Loucy (cell line): ENCODE results near the gene PDE8A.

ENCODE experiments used
- H2AFZ ChIP-seq: fragments of 200-600 bp; sonication (generic); 2 replicates; pipeline ENCODE4 v1.6.0; 2016; ENCODE audit warnings: antibody characterized with exemption, mild to moderate bottlenecking, low read length, moderate library complexity
- H3F3A ChIP-seq: fragments of 200-600 bp; 2 replicates; pipeline ENCODE4 v1.6.0; 2016; ENCODE audit warnings: antibody characterized with exemption, low read depth, mild to moderate bottlenecking
- H3K27me3 ChIP-seq: fragments of 200-600 bp; sonication (generic); 2 replicates; pipeline ENCODE4 v1.6.1; 2014; ENCODE audit warnings: low read length, mild to moderate bottlenecking; ENCODE audit not compliant: insufficient read depth, poor library complexity, severe bottlenecking
- H3K36me3 ChIP-seq: fragments of 200-600 bp; sonication (generic); 2 replicates; pipeline ENCODE4 v1.6.1; 2016; ENCODE audit warnings: low read length; ENCODE audit not compliant: insufficient read depth
- H3K4me1 ChIP-seq: fragments of 200-600 bp; sonication (generic); 2 replicates; pipeline ENCODE4 v1.5.1; 2014; ENCODE audit warnings: low read length, mild to moderate bottlenecking; ENCODE audit not compliant: insufficient read depth, poor library complexity, severe bottlenecking
- H3K4me2 ChIP-seq: fragments of 200-600 bp; sonication (generic); 2 replicates; pipeline ENCODE4 v1.6.0; 2014; ENCODE audit warnings: antibody characterized with exemption, low read length, low read depth, mild to moderate bottlenecking; ENCODE audit not compliant: poor library complexity, severe bottlenecking
- H3K4me3 ChIP-seq: fragments of 200-600 bp; sonication (generic); 2 replicates; pipeline ENCODE4 v1.5.1; 2014; ENCODE audit warnings: low read length, mild to moderate bottlenecking, mixed read lengths; ENCODE audit not compliant: poor library complexity, severe bottlenecking
- H3K79me2 ChIP-seq: fragments of 200-600 bp; sonication (generic); 2 replicates; pipeline ENCODE4 v1.6.1; 2014; ENCODE audit warnings: low read length; ENCODE audit not compliant: insufficient read depth
- H3K9ac ChIP-seq: fragments of 200-600 bp; sonication (generic); 2 replicates; pipeline ENCODE4 v1.6.0; 2014; ENCODE audit warnings: mild to moderate bottlenecking, low read depth, low read length, moderate library complexity; ENCODE audit not compliant: poor library complexity, severe bottlenecking
- H3K9me2 ChIP-seq: fragments of 200-600 bp; sonication (generic); replicated peaks from 2 replicates; pipeline ENCODE4 v1.6.1; 2016; ENCODE audit warnings: low read depth, low read length, mixed read lengths
- H3K9me3 ChIP-seq: fragments of 200-600 bp; sonication (generic); 2 replicates; pipeline ENCODE4 v1.6.1; 2014; ENCODE audit warnings: mild to moderate bottlenecking, antibody characterized with exemption, low read length, low read depth; ENCODE audit not compliant: insufficient read depth
- H4K20me1 ChIP-seq: fragments of 200-600 bp; sonication (generic); 2 replicates; pipeline ENCODE4 v1.6.0; 2014; ENCODE audit warnings: antibody characterized with exemption, low read length, mild to moderate bottlenecking; ENCODE audit not compliant: insufficient read depth, poor library complexity, severe bottlenecking
- CTCF ChIP-seq: fragments of 200-600 bp; sonication (generic); conservative IDR thresholded peaks from 2 replicates; pipeline ENCODE4 v1.5.1; 2014; ENCODE audit warnings: mild to moderate bottlenecking, antibody characterized with exemption, low read length
- EZH2phosphoT487 ChIP-seq: fragments of 200-600 bp; IDR thresholded peaks from 2 replicates; pipeline ENCODE4 v1.6.1; 2018; ENCODE audit warnings: antibody characterized with exemption, mild to moderate bottlenecking, moderate library complexity, borderline replicate concordance

The PDE8A gene

GRCh38 chr15:85100186-85100937 lies 118.7 kb downstream of the PDE8A start:
- no peaks in the 10 kb centered on the region for H3K9me2 ChIP-seq
- peak overlapping the region; percentile 34 for H3K9ac ChIP-seq
- H3K4me1 ChIP-seq, result peaks cover 22% of the 10 kb centered on the region

GRCh38 chr15:85104584-85104983 lies 122.9 kb downstream of the PDE8A start:
- Histone ChIP-seq H3K4me1 (peaks cover 15% of the 10 kb centered on the region), H4K20me1 (no peaks in the 10 kb centered on the region), H2AFZ (no peak overlapping the region), H3K4me2 (no peak overlapping the region), H3K9ac (no peak overlapping the region), H3K79me2 (no peaks in the 10 kb centered on the region), H3K36me3 (no peaks in the 10 kb centered on the region), H3K4me3 (no peak overlapping the region), H3K9me3 (no peaks in the 10 kb centered on the region), H3F3A (no peaks in the 10 kb centered on the region), H3K9me2 (no peaks in the 10 kb centered on the region), H3K27me3 (no peaks in the 10 kb centered on the region)
- no peak for TF ChIP-seq EZH2phosphoT487
- no peak for TF ChIP-seq CTCF

More at GRCh38 chr15:85100186-85100937, 118.7 kb downstream of the PDE8A start:
- H3K27me3 ChIP-seq, result no peaks in the 10 kb centered on the region
- H3K4me3 ChIP-seq, result peak overlapping the region; percentile 13
- peak overlapping the region; percentile 49 for H3K4me2 ChIP-seq
- H3K9me3 ChIP-seq, result no peaks in the 10 kb centered on the region
- no peak for TF ChIP-seq EZH2phosphoT487
- 0 out of 2 replicates have a peak overlapping the region, but pooled peaks have one; percentile 23 for H2AFZ ChIP-seq
- H4K20me1 ChIP-seq, result no peaks in the 10 kb centered on the region
- H3K79me2 ChIP-seq, result no peaks in the 10 kb centered on the region
- peaks cover 8% of the 10 kb centered on the region; the same call in 1 of the 2 replicates for H3K36me3 ChIP-seq
- no peaks in the 10 kb centered on the region for H3F3A ChIP-seq

- H3K9me3 ChIP-seq, result no peaks in the 10 kb centered on the region
- H4K20me1 ChIP-seq, result no peaks in the 10 kb centered on the region
- TF ChIP-seq CTCF (no peak), EZH2phosphoT487 (no peak)
- no peaks in the 10 kb centered on the region for H3K27me3 ChIP-seq
- H3K4me1 ChIP-seq, result no peaks in the 10 kb centered on the region
- no peak overlapping the region for H3K9ac ChIP-seq
- no peak overlapping the region for H2AFZ ChIP-seq
- H3K79me2 ChIP-seq, result no peaks in the 10 kb centered on the region
- H3K36me3 ChIP-seq, result no peaks in the 10 kb centered on the region
- H3K4me2 ChIP-seq, result no peak overlapping the region
- no peaks in the 10 kb centered on the region for H3K9me2 ChIP-seq
- H3F3A ChIP-seq, result no peaks in the 10 kb centered on the region
- H3K4me3 ChIP-seq, result no peak overlapping the region
Observed at GRCh38 chr15:85108136-85108535, 126.5 kb downstream of the PDE8A start.
